H1 (cell line): Measurements from ENCODE around the gene ZMIZ1. TPM values are rescaled to one million over a fixed set of nuclear protein-coding genes. Genes with fewer than 3 reads are reported as not detected.
"Not testable (repeated sequence)": the region's sequence is repeated elsewhere in the genome, so short reads cannot be mapped to it uniquely, and the experiment has no call there.

Experiments used
- CTCF ChIA-PET: fragments of 300-600 bp; sonication (Branson Sonifier 250); formaldehyde crosslinking; loops from one replicate; lab custom pipeline; 2021; ENCODE audit not compliant: partially characterized antibody; lab: Charles Lee
- POLR2A ChIA-PET: fragments of 300-600 bp; sonication (Branson Sonifier 250); formaldehyde crosslinking; loops from one replicate; lab custom pipeline; 2021; ENCODE audit warnings: inconsistent platforms; ENCODE audit not compliant: partially characterized antibody; lab: Charles Lee
- DNase-seq, 2 experiments: peaks; one replicate each; pipeline versions ENCODE4 v3.0.0 to v3.0.0-alpha.2; 2010 to 2022; ENCODE audit warnings: low spot score in 2 of 2, low read depth in 1 of 2, mixed read lengths in 1 of 2
- FAIRE-seq: peaks from 2 replicates; lab custom pipeline; 2011; peaks lifted over from hg19 to GRCh38; lab: Jason Lieb, UNC
- H2AFZ ChIP-seq: 2 replicates; pipeline ENCODE4 v1.8.1; 2012; ENCODE audit warnings: low read length, inconsistent platforms
- H2AK5ac ChIP-seq: 2 replicates; pipeline ENCODE4 v1.6.1; 2013; ENCODE audit warnings: low read depth, low read length
- H2BK120ac ChIP-seq: replicated peaks from 2 replicates; pipeline ENCODE3; 2013; ENCODE audit warnings: low read depth, low read length, inconsistent platforms
- H2BK12ac ChIP-seq: 2 replicates; pipeline ENCODE4 v1.6.1; 2013; ENCODE audit warnings: low read depth, low read length
- H2BK15ac ChIP-seq: 2 replicates; pipeline ENCODE4 v1.6.1; 2013; ENCODE audit warnings: low read length
- H2BK20ac ChIP-seq: 2 replicates; pipeline ENCODE4 v1.6.1; 2013; ENCODE audit warnings: low read length
- H2BK5ac ChIP-seq: 2 replicates; pipeline ENCODE4 v1.6.1; 2013; ENCODE audit warnings: low read depth, low read length
- H3K14ac ChIP-seq: 2 replicates; pipeline ENCODE4 v1.6.1; 2013; ENCODE audit warnings: inconsistent platforms; ENCODE audit not compliant: insufficient read length
- H3K18ac ChIP-seq: 2 replicates; pipeline ENCODE4 v1.6.1; 2013; ENCODE audit warnings: low read length; ENCODE audit errors: extremely low read depth
- H3K23ac ChIP-seq: 2 replicates; pipeline ENCODE4 v1.6.1; 2013; ENCODE audit warnings: inconsistent platforms; ENCODE audit not compliant: insufficient read length
- H3K23me2 ChIP-seq: 2 replicates; pipeline ENCODE4 v1.6.1; 2013; ENCODE audit warnings: low read depth, low read length
- H3K27ac ChIP-seq: 2 replicates; pipeline ENCODE4 v1.6.1; 2011; ENCODE audit warnings: low read depth, low read length, inconsistent platforms
- H3K27me3 ChIP-seq, 4 experiments: replicated peaks in 1 of 4; 1 replicate in 1 of 4; 2 replicates in 3 of 4; pipeline versions ENCODE4 v1.6.1 to v1.8.1; 2011 to 2013; ENCODE audit warnings: low read length in 3 of 4, mild to moderate bottlenecking in 3 of 4, inconsistent platforms in 2 of 4, mixed read lengths in 2 of 4, moderate library complexity in 1 of 4; ENCODE audit not compliant: control insufficient read depth in 3 of 4, insufficient read depth in 3 of 4; ENCODE audit errors: extremely low read depth in 1 of 4
- H3K36me3 ChIP-seq, 4 experiments: 2 replicates each; pipeline versions ENCODE4 v1.6.1 to v1.8.1; 2011 to 2013; ENCODE audit warnings: mild to moderate bottlenecking in 4 of 4, low read length in 3 of 4, moderate library complexity in 2 of 4, control low read depth in 1 of 4, inconsistent platforms in 1 of 4; ENCODE audit not compliant: insufficient read depth in 4 of 4, control insufficient read depth in 2 of 4
- H3K4ac ChIP-seq: replicated peaks from 2 replicates; pipeline ENCODE3; 2013; ENCODE audit warnings: low read length, low read depth, mixed read lengths, inconsistent platforms; ENCODE audit not compliant: insufficient read length
- H3K4me1 ChIP-seq, 4 experiments: replicated peaks in 1 of 4; 1 replicate in 1 of 4; 2 replicates in 3 of 4; pipeline versions ENCODE4 v1.6.1 to v1.8.1; 2011 to 2013; ENCODE audit warnings: low read length in 3 of 4, inconsistent platforms in 2 of 4, mixed read lengths in 1 of 4; ENCODE audit not compliant: insufficient read depth in 4 of 4, control insufficient read depth in 3 of 4
- H3K4me2 ChIP-seq, 2 experiments: 2 replicates each; pipeline versions ENCODE4 v1.6.1 to v1.8.1; 2011 to 2013; ENCODE audit warnings: low read depth in 2 of 2, low read length in 2 of 2, control low read depth in 1 of 2, inconsistent platforms in 1 of 2, mild to moderate bottlenecking in 1 of 2; ENCODE audit not compliant: insufficient read depth in 1 of 2
- H3K4me3 ChIP-seq, 4 experiments: fragments of 200-600, 300-600 bp in 1 of 4; sonication (generic), shearing (Covaris generic), sonication (Bioruptor Twin) in 1 of 4; 2 replicates each; pipeline versions ENCODE4 v1.5.1 to v1.8.1; 2011 to 2016; ENCODE audit warnings: low read length in 4 of 4, low read depth in 3 of 4, control low read depth in 2 of 4, inconsistent platforms in 2 of 4, mild to moderate bottlenecking in 2 of 4, mixed read lengths in 1 of 4, moderate library complexity in 1 of 4; ENCODE audit not compliant: insufficient read depth in 2 of 4; ENCODE audit errors: extremely low read depth in 1 of 4
- H3K56ac ChIP-seq: replicated peaks from 2 replicates; pipeline ENCODE3; 2013; ENCODE audit warnings: low read depth, mild to moderate bottlenecking, mixed read lengths, low read length, inconsistent platforms; ENCODE audit not compliant: insufficient read length
- H3K79me1 ChIP-seq: 2 replicates; pipeline ENCODE4 v1.6.1; 2013; ENCODE audit warnings: low read depth, low read length, control low read depth
- H3K79me2 ChIP-seq, 2 experiments: 2 replicates each; pipeline versions ENCODE4 v1.6.1 to v1.8.1; 2012 to 2013; ENCODE audit warnings: low read length in 2 of 2, mild to moderate bottlenecking in 2 of 2, inconsistent platforms in 1 of 2; ENCODE audit not compliant: insufficient read depth in 2 of 2, control insufficient read depth in 1 of 2
- H3K9ac ChIP-seq, 4 experiments: replicated peaks in 1 of 4; 1 replicate in 1 of 4; 2 replicates in 3 of 4; pipeline versions ENCODE4 v1.6.1 to v1.8.1; 2011 to 2013; ENCODE audit warnings: low read depth in 3 of 4, low read length in 3 of 4, control low read depth in 2 of 4, mild to moderate bottlenecking in 2 of 4, moderate library complexity in 2 of 4, inconsistent platforms in 1 of 4; ENCODE audit errors: extremely low read depth in 1 of 4
- H3K9me3 ChIP-seq, 2 experiments: 2 replicates each; pipeline versions ENCODE4 v1.6.1 to v1.8.1; 2012 to 2013; ENCODE audit warnings: mild to moderate bottlenecking in 2 of 2, moderate library complexity in 2 of 2, control low read depth in 1 of 2, inconsistent platforms in 1 of 2, low read depth in 1 of 2, low read length in 1 of 2, mixed read lengths in 1 of 2; ENCODE audit not compliant: insufficient read depth in 2 of 2
- H4K20me1 ChIP-seq, 2 experiments: replicated peaks in 1 of 2; 2 replicates each; pipeline versions ENCODE3 to v1.8.1; 2011 to 2013; ENCODE audit warnings: inconsistent platforms in 2 of 2, low read length in 2 of 2, mild to moderate bottlenecking in 1 of 2; ENCODE audit not compliant: insufficient read depth in 2 of 2, control insufficient read depth in 1 of 2
- H4K5ac ChIP-seq: 2 replicates; pipeline ENCODE4 v1.6.1; 2013; ENCODE audit warnings: low read length, low read depth, mixed read lengths, inconsistent platforms; ENCODE audit not compliant: insufficient read length
- H4K8ac ChIP-seq: 2 replicates; pipeline ENCODE4 v1.8.0; 2013; ENCODE audit warnings: mild to moderate bottlenecking, moderate library complexity, low read length, inconsistent platforms; ENCODE audit not compliant: insufficient read depth; ENCODE audit errors: extremely low read depth
- H4K91ac ChIP-seq: replicated peaks from 2 replicates; pipeline ENCODE3; 2013; ENCODE audit warnings: low read length, mixed read lengths, inconsistent platforms; ENCODE audit not compliant: insufficient read length
- WGBS, 2 experiments: shearing (Covaris generic) in 1 of 2; methylation state at CpG; one replicate each; pipeline versions ENCODE4 v1.1.6 to v1.1.7; 2013 to 2015; ENCODE audit warnings: low lambda C conversion rate in 2 of 2, mixed read lengths in 2 of 2, inconsistent platforms in 1 of 2, low coverage in 1 of 2, missing lambda C conversion rate in 1 of 2; ENCODE audit not compliant: insufficient replicate concordance in 2 of 2, insufficient coverage in 1 of 2, insufficient read length in 1 of 2; ENCODE audit errors: extremely low coverage in 1 of 2, missing lambda C conversion rate in 1 of 2; 5-methylcytosine and 5-hydroxymethylcytosine counted together
- polyA plus RNA-seq, 7 experiments: library from polyadenylated mRNA; depleted of rRNA in 3 of 7; stranded (reverse) in 5 of 7; unstranded in 2 of 7; fragments of >200 nt in 5 of 7; fragments of 200-250 nt in 2 of 7; gene quantifications; 1 replicate in 5 of 7; 2 replicates in 1 of 7; 4 replicates in 1 of 7; pipeline versions ENCODE4 v1.2.1 to v1.2.3, GENCODE V29; 2011 to 2013; ENCODE audit warnings: missing spikeins in 2 of 7, mixed read lengths in 2 of 7
- total RNA-seq: library from RNA; stranded (reverse); fragmentation: NEBNext Ultra II Directional; extraction: Animal tissue kit (Norgen Biotek cat#: 25700); gene quantifications from 2 replicates; pipeline ENCODE4 v1.2.1, GENCODE V29; 2021

ZMIZ1 gene
- total and polyA plus RNA-seq, 2 of the 8 experiments (the other 6 are each of a cell fraction or from before 2014, with no cell fraction given) = 8.1 to 28.0 TPM

DNA sequence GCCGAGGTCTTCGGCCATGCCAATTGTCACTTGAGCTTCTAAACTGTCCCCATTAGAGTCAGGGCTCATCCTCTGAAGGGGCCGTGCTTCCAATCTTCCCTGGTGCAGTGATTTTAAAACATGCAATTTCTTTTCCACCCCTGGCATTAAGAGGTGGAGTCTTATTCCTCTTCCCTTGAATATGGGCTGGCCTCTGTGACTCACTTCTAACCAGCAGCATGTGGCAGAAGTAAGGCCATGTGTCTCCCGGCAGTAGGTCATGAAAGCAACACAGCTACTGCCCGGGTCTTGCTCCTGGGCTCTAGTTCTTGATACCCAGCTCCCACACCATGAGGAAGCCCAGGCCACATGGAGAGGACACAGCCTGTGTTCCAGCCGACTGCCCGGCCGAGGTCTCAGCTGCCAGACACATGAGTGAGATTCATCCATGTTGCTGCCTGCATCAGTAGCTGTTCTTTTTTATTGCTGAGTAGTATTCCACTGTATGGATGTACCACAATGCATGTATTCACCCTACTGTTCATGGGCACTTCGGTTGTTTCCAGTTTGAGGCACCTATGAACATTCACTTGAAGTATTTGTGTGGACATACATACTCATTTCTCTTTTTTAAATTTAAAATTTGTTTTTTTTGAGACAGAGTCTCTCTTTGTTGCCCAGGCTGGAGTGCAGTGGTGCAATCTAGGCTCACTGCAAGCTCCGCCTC lies 264.0 kb downstream of the ZMIZ1 start:
- H4K8ac ChIP-seq, H2AK5ac ChIP-seq, H4K20me1 ChIP-seq, H2BK12ac ChIP-seq, H3K14ac ChIP-seq, H3K36me3 ChIP-seq, H3K79me1 ChIP-seq, H3K4me2 ChIP-seq, FAIRE-seq, H3K4me3 ChIP-seq, H2BK5ac ChIP-seq, H3K27ac ChIP-seq, H3K9me3 ChIP-seq, H2AFZ ChIP-seq, H2BK120ac ChIP-seq, H4K5ac ChIP-seq, H4K91ac ChIP-seq, H3K23me2 ChIP-seq, H3K56ac ChIP-seq, H3K27me3 ChIP-seq, H3K4ac ChIP-seq, H2BK15ac ChIP-seq, H3K9ac ChIP-seq, POLR2A ChIA-PET, DNase-seq, H3K18ac ChIP-seq, H3K23ac ChIP-seq, H3K79me2 ChIP-seq, H2BK20ac ChIP-seq: not testable (repeated sequence)
- 98% methylated on average over 2 of the region's 10 CpGs; no CpG with 5 or more reads in 1 of the 2 experiments for WGBS, 2 experiments
- CTCF ChIA-PET = interaction anchor here (2.9 kb wide), 1 partner anchor 15 kb away, joined by 9 read pairs; no protein-coding TSS in a partner anchor
- H3K4me1 ChIP-seq = peaks cover 0 to 11% (median 0%) of the 10 kb centered on the region in 4 experiments; a peak in 3 of 7 replicates
